ENCODE measurements around the gene LY6G6D. TPM values are rescaled to one million over a fixed set of nuclear protein-coding genes. Genes with fewer than 3 reads are reported as not detected.

LY6G6D gene, protein sequence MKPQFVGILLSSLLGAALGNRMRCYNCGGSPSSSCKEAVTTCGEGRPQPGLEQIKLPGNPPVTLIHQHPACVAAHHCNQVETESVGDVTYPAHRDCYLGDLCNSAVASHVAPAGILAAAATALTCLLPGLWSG
- total RNA-seq: not detected
- not detected for polyA plus RNA-seq
- long read RNA-seq, donor 1: 0 reads
- long read RNA-seq, donor 2: 0 reads
- long read RNA-seq, donor 3: 0 reads

DNA sequence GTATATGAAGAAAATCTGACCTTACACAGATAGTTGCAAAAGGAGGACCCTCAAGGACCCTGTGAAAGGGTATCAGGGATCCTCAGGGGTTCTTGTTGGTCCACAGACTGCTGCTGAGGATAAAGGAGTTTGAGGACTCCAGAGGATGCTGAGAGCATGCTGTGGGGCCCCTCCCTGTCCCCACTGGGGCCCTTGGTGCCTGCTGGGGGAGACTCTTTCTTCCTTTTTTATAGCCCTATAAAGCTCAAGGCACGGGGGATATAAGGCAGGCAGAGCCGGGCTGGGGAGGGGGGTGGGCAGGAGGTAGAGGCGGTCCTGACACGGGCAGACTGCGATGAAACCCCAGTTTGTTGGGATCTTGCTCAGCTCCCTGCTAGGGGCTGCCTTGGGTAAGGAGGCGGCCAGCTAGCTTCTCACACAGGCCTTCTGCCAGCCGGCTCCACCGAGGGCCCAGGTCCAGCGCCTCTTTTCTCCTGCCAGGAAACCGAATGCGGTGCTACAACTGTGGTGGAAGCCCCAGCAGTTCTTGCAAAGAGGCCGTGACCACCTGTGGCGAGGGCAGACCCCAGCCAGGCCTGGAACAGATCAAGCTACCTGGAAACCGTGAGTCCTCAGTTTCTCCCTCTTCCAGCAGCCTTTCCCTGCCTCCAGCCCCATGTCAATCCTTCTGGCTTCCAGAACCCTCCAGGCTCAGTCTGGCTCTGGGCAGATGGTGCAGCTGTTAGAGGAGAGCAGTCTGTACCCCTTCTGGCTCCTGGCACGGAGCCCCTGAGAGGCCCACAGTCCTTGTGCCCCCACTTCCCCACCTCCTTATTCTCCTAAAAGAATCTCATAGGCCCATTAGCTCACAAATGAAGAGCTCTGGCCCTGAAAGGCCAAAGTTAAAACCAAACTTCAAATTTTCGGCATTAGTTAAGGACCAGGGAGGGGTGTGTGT, at the start of gene LY6G6D:
Gene LY6G6D (plus strand): TSS at position 327 of the 937 bp plus-strand sequence. CDS start 8 bp downstream, at position 335.
- TF ChIP-seq, protein P1, sequence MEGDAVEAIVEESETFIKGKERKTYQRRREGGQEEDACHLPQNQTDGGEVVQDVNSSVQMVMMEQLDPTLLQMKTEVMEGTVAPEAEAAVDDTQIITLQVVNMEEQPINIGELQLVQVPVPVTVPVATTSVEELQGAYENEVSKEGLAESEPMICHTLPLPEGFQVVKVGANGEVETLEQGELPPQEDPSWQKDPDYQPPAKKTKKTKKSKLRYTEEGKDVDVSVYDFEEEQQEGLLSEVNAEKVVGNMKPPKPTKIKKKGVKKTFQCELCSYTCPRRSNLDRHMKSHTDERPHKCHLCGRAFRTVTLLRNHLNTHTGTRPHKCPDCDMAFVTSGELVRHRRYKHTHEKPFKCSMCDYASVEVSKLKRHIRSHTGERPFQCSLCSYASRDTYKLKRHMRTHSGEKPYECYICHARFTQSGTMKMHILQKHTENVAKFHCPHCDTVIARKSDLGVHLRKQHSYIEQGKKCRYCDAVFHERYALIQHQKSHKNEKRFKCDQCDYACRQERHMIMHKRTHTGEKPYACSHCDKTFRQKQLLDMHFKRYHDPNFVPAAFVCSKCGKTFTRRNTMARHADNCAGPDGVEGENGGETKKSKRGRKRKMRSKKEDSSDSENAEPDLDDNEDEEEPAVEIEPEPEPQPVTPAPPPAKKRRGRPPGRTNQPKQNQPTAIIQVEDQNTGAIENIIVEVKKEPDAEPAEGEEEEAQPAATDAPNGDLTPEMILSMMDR (IDR thresholded peaks at IDR 0.05): no peak
- peaks cover 0 to 10% (median 0%) of the 10 kb centered on the region in 9 donors for H3K4me1 ChIP-seq
- no peak within 1 kb of the TSS for H3K4me3 ChIP-seq
- WGBS, 2 donors: 73 to 80% methylated on average over 16 of the region's 16 CpGs
- no peak for ATAC-seq
- intact Hi-C loops (cut with DNase I): no loop called here
- DNase-seq: no peak
- H3K9me3 ChIP-seq: no peaks in the 10 kb centered on the region
- H3K27me3 ChIP-seq: no peaks in the 10 kb centered on the region
- H3K36me3 ChIP-seq: no peaks in the 10 kb centered on the region
- no peak within 1 kb of the TSS for H3K27ac ChIP-seq

DNA sequence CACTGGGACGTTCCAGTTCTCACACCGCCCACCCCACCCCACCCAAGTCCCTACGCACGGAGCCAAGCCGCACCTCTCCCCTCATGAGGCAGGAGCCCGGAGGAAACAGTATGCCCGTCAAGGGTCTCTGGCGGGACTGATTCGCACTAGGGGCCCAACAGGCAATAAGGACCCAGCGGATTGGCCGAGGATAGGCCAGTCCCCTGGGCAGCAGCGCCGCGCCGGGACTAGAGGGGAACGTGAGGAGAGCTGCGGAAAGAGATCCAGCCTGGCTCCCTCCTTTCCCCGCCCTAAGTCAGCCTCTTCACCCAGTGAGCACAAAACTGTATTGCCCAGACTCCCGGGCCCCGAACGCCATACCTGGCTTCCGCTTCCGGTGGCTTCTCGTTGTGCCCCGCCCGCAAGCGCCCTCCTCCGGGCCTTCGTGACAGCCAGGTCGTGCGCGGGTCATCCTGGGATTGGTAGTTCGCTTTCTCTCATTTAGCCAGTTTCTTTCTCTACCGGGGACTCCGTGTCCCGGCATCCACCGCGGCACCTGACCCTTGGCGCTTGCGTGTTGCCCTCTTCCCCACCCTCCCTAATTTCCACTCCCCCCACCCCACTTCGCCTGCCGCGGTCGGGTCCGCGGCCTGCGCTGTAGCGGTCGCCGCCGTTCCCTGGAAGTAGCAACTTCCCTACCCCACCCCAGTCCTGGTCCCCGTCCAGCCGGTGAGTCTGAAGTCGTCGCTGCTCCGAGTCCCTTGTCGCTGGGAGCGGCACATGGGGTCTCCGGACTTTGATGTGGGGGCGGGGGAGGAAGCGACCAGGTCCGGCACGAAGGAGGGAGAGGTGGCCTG, 49.4 kb upstream of the LY6G6D start, which contains the start of gene CSNK2B:
Gene CSNK2B (plus strand): TSS at position 580 of the 836 bp plus-strand sequence. CDS start 752 bp downstream, outside the sequence.
- peak; percentile 89 to 94 (median 92) for ATAC-seq
- WGBS, 2 donors: 0 to 1% methylated on average over 63 of the region's 63 CpGs
- Histone ChIP-seq H3K9me3 (no peaks in the 10 kb centered on the region), H3K27me3 (no peaks in the 10 kb centered on the region), H3K4me3 (peak within 1 kb of the TSS; percentile 59 to 98 (median 82)), H3K27ac (peak within 1 kb of the TSS; percentile 70 to 98 (median 96)), H3K4me1 (peaks cover 14 to 62% (median 52%) of the 10 kb centered on the region in 9 donors), H3K36me3 (peaks cover 0 to 64% (median 37%) of the 10 kb centered on the region in 9 donors)
- TF ChIP-seq, protein P1 (IDR thresholded peaks at IDR 0.05): peak in 5 of 9 donors; percentile 12 to 42 (median 27)
- peak; percentile 98 to 99 for DNase-seq
- intact Hi-C loops (cut with DNase I): loop anchor here in 2 of 10 donors (5.0 to 10.0 kb wide), 4 partner anchors 123 to 1749 kb away; partner anchors contain the start of genes CUTA (in 1 of the 2), DDX39B (in 1 of the 2) and PHF1 (in 1 of the 2)

DNA sequence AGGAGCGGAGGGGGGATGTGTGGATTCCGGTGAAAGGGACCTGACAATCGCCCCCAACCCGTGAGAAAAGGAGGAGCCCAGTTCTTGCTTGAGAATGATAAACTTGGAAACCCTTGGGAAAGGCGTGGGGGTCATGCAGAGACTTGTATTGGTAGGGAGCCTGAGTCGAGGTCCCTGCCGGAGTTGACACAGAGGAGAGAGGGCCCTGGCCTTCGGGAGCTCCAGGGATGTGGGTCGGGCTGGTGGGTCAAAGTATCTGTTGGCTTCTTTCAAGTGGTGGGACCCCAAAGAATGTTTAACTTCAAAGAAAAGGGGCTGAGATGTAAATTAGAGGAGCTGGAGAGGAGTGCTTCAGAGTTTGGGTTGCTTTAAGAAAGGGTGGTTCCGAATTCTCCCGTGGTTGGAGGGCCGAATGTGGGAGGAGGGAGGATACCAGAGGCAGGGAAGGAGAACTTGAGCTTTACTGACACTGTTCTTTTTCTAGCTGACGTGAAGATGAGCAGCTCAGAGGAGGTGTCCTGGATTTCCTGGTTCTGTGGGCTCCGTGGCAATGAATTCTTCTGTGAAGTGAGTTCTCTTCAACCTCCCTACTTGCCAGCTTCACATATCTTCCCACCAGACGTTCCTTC, 48.7 kb upstream of the LY6G6D start:
- H3K36me3 ChIP-seq: peaks cover 0 to 71% (median 44%) of the 10 kb centered on the region in 9 donors
- TF ChIP-seq, protein P1 (IDR thresholded peaks at IDR 0.05): no peak
- peak overlapping the region; percentile 59 to 98 (median 82) for H3K4me3 ChIP-seq
- H3K27me3 ChIP-seq: no peaks in the 10 kb centered on the region
- WGBS, 2 donors: 4% methylated on average over 15 of the region's 15 CpGs
- peak in 1 of 8 donors; percentile 0 for ATAC-seq
- intact Hi-C loops (cut with DNase I): loop anchor here in 2 of 10 donors (5.0 to 10.0 kb wide), 4 partner anchors 124 to 1748 kb away; partner anchors contain the start of genes CUTA (in 1 of the 2), DDX39B (in 1 of the 2) and PHF1 (in 1 of the 2)
- H3K4me1 ChIP-seq: peaks cover 11 to 54% (median 44%) of the 10 kb centered on the region in 9 donors
- peak overlapping the region; percentile 70 to 98 (median 96) for H3K27ac ChIP-seq
- DNase-seq: no peak
- no peaks in the 10 kb centered on the region for H3K9me3 ChIP-seq

All from heart right ventricle (tissue), 16 donors.